GM19452 (cell line): Measurements from ENCODE around the gene ITPK1.

Experiments
- ATAC-seq: cut with Tn5 transposase; IDR thresholded peaks from one replicate; pipeline ENCODE4 v1.9.1; 2021; ENCODE audit not compliant: unreplicated experiment

Gene ITPK1

GRCh38 chr14:92956961-92957360 lies 158.8 kb downstream of the ITPK1 start:
- ATAC-seq, result no peak

DNA sequence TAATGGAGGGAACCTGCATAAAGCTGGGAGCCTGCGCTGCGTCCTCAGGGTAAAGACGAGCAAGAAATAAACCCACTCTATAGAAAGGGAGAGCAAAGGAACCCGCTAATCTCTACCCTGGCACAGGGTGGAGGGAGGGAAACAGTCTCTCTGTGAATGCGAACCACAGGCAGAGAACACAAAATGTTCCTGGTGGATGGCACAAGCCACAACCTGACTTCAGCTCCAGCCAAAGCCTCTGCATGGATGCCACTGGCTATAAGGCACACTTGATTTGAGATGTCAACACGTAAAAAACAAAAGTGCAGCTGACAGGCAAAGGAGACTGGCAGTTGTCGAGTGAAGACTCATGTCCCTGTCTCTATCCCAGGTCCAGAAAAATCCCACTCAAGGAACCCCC lies 160.3 kb downstream of the ITPK1 start:
- no peak for ATAC-seq

GRCh38 chr14:92954933-92955332 lies 160.8 kb downstream of the ITPK1 start:
- no peak for ATAC-seq

DNA sequence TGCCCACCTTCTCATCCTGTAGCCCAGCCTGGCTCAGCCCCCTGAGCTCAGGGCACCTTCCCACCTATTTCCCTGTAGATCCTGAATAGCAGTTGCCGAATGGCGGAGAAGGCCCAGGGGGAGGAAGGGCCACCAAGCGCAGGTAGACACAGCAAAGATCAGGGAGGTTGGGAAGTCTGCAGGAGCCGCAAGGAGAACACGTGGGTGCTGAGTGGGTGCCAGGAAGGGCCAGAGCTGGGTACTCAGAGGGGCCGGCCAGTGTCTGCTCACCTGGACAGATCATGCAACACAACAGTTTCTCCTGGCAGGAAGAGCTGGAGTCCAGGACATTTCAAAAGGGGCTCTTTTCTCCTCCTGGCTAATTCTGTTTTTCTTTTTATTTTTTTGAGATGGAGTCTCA lies 162.2 kb downstream of the ITPK1 start:
- no peak for ATAC-seq

GRCh38 chr14:92952481-92953298 lies 163.0 kb downstream of the ITPK1 start:
- no peak for ATAC-seq

GRCh38 chr14:92951912-92952471 lies 163.7 kb downstream of the ITPK1 start:
- no peak for ATAC-seq

- ATAC-seq, result no peak
These were observed 164.5 kb downstream of the ITPK1 start for GRCh38 chr14:92951261-92951660.

DNA sequence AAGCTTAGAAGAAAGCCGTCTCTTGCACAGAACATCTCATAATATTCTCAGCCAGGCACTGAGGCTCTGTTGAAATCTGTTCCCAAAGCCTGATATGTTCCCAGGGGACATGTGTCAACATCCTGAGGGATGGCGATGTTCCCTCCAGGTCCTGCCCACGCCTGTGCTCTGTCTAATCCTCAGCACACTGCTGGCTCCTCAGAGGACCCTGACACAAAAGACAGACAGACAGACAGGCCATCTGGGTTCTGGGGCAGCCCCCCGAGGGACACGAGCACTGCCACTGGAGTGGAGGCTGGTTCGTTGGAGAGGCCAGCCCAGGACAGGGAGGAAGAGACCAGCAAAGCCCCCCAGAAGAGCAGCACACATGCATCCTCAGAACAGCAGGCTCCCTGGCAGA lies 165.0 kb downstream of the ITPK1 start:
- ATAC-seq, result no peak

- no peak for ATAC-seq
These were observed 165.6 kb downstream of the ITPK1 start for GRCh38 chr14:92950193-92950540.

DNA sequence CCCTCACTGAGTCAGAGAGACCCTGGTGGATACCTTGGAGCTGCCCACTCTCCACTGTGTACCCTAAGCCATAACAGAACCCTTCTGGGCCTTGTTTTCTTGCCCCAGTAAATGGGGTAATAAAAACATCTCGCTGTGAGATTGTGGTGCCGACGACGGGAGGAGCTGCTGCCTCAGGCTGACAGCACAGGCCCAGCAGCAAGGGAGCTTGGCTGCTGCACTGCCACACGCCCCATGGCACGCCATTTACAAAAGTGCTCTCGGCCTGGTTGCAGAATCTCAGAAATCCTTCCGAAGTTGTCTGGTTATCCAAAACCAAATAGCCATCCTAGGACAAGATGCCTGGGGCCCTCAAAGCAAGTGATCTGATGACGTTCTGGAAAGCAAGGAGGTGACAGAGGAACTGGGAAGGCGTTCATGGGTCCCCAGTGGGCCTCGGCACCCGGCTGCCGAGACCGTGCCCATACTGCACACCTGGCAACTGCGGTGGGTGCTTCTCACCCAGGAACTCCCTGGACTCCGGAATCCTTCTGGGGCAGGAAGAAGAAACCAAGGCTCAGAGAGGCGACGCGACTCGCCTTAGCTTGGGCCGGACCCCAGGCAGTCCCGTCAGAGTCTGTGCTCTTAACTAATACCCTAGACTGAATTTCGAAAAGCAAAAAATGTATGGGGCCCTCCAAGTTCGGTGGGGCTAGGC lies 166.1 kb downstream of the ITPK1 start:
- ATAC-seq, result no peak

DNA sequence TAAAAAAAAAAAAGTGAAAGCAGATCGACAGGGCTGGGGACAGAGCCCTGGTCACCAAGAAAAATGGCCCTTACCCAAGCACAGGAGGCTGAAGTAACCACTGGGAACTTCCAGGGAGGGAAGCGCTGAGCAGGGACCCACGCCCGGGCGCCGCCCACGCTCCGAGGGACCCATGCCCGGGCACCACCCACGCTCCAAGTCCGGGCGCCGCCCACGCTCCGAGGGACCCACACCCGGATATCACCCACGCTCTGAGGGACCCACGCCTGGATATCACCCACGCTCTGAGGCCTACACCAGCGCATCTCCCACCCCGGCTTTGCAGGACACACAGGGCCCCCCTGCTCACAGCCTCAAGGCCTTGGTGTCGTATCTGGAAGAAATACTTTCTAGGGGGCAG lies 167.1 kb downstream of the ITPK1 start:
- no peak for ATAC-seq

DNA sequence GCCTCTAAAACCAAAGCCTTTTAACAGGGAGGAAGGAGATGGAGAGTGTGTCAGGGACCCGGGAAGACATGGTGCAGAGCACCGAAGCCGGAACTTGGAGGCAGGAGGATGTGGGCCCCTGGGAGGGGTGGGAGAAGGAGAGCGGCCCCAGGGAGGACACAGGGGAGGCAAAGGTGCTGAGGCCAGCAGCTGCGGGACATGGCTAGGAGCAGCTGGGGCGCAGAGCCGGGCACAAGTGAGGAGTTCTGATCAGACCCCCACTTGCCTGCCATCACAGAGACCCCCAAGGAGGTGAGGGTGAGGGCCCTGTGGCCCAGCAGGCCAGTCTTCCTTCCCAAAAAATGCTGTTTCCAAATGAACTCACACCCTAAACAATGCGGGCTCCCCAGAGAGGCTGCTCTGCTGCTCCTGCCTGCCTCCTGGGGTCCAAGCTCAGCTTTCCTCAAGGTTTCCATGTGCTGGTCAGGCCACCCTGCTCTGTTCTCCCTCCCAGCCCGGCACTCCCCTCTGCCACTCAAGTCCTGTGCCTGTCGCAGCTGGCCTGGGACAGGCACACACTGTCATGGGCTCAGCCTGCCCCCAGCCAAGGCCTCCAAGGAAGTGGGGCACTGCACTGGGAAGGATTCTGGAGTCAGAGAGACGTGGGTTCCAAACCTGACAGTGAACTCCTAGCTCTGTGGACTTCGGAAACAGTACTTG lies 168.7 kb downstream of the ITPK1 start:
- ATAC-seq, result no peak

- no peak for ATAC-seq
These were observed 169.5 kb downstream of the ITPK1 start for GRCh38 chr14:92945959-92946846.

DNA sequence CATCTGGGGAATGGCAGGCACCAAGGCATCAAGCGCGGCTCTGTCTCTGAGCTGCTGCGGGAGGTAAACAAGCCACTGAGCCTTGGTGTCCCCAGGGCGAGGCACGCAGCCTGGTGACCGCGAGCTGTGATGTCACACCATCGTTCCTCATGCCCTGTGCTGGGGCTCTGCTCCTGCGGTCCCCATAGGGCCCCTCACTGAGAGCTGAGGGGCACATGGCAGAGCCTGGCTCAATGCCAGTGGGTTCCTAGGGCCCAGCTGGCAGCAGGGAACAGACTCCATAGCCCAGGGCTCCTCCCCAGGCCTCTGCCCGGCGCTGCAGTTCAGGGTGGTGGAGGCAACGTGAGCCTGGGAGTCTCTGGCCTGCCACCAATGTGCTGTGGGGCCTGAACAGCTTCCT lies 170.2 kb downstream of the ITPK1 start:
- ATAC-seq, result no peak

GRCh38 chr14:92944976-92945375 lies 170.7 kb downstream of the ITPK1 start:
- no peak for ATAC-seq

DNA sequence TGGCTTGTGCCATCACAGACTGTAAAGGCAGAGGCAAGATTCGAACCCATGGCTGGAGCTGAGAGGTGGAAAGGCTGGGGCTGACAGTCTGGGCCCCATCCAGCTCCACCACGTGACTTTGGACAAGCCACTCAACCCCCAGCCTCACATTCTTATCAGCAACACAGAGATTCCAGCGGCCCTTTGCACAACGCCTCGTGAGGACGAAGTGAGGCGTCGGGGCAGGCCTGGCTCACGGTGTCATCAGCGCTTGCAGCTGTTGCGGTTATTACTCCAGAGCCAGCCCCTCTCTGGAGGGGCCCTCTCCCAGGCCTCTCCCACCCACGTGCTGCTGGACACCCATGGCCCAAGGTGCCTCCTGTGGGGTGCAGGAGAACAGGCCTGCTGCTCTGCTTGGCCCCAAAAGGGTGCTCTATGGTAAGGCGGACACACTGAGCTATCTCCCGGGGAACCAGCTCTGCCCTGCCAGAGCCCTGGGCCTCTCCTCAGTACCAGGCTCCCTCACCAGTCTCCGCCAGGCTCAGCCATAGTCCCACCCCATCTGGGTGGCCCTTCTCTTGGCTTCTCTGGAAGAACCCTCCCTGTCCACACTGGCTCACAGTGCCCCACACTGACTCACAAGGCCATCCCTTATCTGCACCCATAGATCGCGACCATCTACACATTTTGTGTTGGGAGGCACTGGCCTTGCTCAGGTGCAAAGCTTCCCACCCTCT lies 171.7 kb downstream of the ITPK1 start:
- no peak for ATAC-seq

DNA sequence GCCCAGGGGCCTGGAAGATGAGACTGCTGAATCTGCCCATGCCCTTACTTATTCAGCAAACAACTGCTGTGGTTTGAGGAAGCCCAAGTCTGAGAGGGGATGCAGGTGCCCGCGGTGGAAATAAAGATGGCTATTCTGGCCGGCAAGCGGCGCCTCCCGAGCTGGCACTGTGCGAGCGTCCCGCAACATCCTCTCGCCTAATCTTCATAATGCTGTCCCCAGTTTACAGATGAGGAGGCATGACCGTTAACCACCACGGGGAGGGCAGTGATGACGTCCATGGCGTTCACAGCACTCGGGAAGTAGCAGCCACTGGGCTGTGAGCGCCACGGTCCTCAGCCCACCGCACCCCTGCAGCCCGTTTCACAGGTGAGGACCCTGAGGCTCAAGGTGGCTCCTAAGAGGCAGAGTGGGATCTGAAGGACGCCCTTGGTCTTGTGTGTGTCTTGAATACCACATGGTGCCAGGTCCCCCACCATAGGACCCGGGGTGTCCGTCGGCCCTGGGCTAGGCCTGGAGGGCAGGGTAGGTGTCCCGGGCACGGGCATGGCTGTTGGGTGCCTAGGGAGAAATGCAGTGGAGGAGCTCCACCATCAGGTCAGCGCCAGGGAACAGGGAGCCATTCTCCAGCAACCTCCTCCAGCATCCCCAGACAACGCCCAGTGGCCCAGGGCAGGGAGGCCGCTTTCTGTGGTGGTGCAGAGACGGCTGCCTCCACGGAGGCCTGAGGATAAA lies 172.6 kb downstream of the ITPK1 start:
- no peak for ATAC-seq

DNA sequence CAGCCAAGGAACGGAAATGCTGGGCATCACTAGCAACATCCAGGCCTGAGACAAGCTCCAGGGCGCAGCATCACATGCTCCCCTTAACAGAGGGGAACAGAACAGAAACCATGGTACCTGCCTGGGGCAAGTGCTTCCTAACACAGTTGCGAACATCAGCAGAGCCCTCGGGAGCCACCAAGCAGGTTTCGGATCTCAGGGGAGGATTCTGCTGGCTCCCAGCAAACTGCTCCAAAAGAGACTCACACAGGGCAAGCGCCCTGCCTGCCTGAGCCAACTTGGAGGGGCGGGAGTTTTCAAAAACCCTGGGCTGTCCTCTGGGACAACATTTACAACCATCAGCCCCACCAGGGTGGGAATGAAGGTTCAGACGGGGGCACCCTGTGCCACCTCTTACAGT lies 173.1 kb downstream of the ITPK1 start:
- no peak for ATAC-seq

DNA sequence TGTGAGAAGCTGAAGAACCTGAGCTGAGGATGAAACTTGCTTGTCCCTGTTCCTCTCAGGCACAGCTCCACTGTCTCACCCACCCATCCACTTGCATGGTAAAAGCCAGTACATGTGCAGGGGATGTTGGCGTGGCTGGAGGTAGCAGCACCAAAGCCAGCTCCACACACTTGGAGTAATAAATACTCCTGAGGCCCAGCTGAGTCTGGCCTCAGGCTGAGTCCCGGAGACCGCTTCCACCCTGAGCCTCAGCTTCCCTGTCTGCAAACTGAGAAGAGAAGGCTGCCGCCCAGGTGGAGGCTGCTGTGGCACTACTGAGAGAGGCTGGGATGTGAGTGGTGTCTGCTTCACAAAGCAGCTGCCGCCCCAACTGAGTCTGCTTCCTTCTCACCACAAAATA lies 173.6 kb downstream of the ITPK1 start:
- ATAC-seq, result no peak
